HG02642 (cell line): ENCODE results near the gene SNX25.

Experiments used
- ATAC-seq: cut with Tn5 transposase; IDR thresholded peaks from one replicate; pipeline ENCODE4 v1.9.1; 2021; ENCODE audit warnings: mild to moderate bottlenecking; ENCODE audit not compliant: unreplicated experiment, poor library complexity

SNX25 gene

GRCh38 chr4:185257694-185258093 is 48.3 kb downstream of the SNX25 start:
- ATAC-seq = no peak

GRCh38 chr4:185258741-185259140 is 49.3 kb downstream of the SNX25 start:
- ATAC-seq = peak; percentile 57

GRCh38 chr4:185259719-185260118 is 50.3 kb downstream of the SNX25 start:
- ATAC-seq = no peak

- ATAC-seq = no peak
Measured at GRCh38 chr4:185261946-185262345, 52.5 kb downstream of the SNX25 start.

GRCh38 chr4:185263419-185263818 is 54.0 kb downstream of the SNX25 start:
- peak; percentile 59 for ATAC-seq

GRCh38 chr4:185265942-185266341 is 56.5 kb downstream of the SNX25 start:
- peak; percentile 84 for ATAC-seq

GRCh38 chr4:185269286-185269685 is 59.9 kb downstream of the SNX25 start:
- no peak for ATAC-seq

GRCh38 chr4:185270037-185270436 is 60.6 kb downstream of the SNX25 start:
- no peak for ATAC-seq

GRCh38 chr4:185270885-185271284 is 61.5 kb downstream of the SNX25 start:
- no peak for ATAC-seq

GRCh38 chr4:185272245-185272644 is 62.8 kb downstream of the SNX25 start:
- ATAC-seq = no peak

GRCh38 chr4:185275501-185275900 is 66.1 kb downstream of the SNX25 start:
- no peak for ATAC-seq

- no peak for ATAC-seq
Measured at GRCh38 chr4:185276036-185276435, 66.6 kb downstream of the SNX25 start.

- no peak for ATAC-seq
Measured at GRCh38 chr4:185278716-185279115, 69.3 kb downstream of the SNX25 start.

- no peak for ATAC-seq
Measured at GRCh38 chr4:185280608-185281007, 71.2 kb downstream of the SNX25 start.

- ATAC-seq = no peak
Measured at GRCh38 chr4:185282968-185283367, 73.6 kb downstream of the SNX25 start.

- no peak for ATAC-seq
Measured at GRCh38 chr4:185283723-185284122, 74.3 kb downstream of the SNX25 start.

GRCh38 chr4:185285632-185286393 is 76.4 kb downstream of the SNX25 start:
- ATAC-seq = no peak

- no peak for ATAC-seq
Measured at GRCh38 chr4:185286571-185286970, 77.2 kb downstream of the SNX25 start.

GRCh38 chr4:185287031-185287430 is 77.6 kb downstream of the SNX25 start:
- ATAC-seq = no peak

GRCh38 chr4:185290018-185290607 is 80.7 kb downstream of the SNX25 start:
- no peak for ATAC-seq

- no peak for ATAC-seq
Measured at GRCh38 chr4:185290656-185291055, 81.3 kb downstream of the SNX25 start.

GRCh38 chr4:185293202-185293601 is 83.8 kb downstream of the SNX25 start:
- no peak for ATAC-seq
